Ascending aorta (tissue), 2 donors: ENCODE data around the gene YAE1. TPM values are rescaled to one million over a fixed set of nuclear protein-coding genes. Genes with fewer than 3 reads are reported as not detected.

ENCODE experiments used
- DNase-seq, 2 donors: peaks; one replicate each; pipeline ENCODE4 v3.0.0-alpha.2; 2019; ENCODE audit warnings: low spot score in 2 of 2
- H3K27ac ChIP-seq, 2 donors: fragments of 200-600 bp; sonication (generic); one replicate each; pipeline ENCODE4 v1.5.1; 2016 to 2017; ENCODE audit warnings: mild to moderate bottlenecking in 1 of 2
- H3K27me3 ChIP-seq: fragments of 200-600 bp; sonication (generic); one replicate; pipeline ENCODE4 v1.5.1; 2017
- H3K36me3 ChIP-seq, 2 donors: fragments of 200-600 bp; sonication (generic); one replicate each; pipeline ENCODE4 v1.5.1; 2016
- H3K4me1 ChIP-seq, 2 donors: fragments of 200-600 bp; sonication (generic); one replicate each; pipeline ENCODE4 v1.5.1; 2016 to 2017; ENCODE audit warnings: mild to moderate bottlenecking in 1 of 2
- H3K4me3 ChIP-seq, 2 donors: fragments of 200-600 bp; sonication (generic); one replicate each; pipeline ENCODE4 v1.5.1; 2016 to 2017; ENCODE audit warnings: mild to moderate bottlenecking in 1 of 2
- H3K9me3 ChIP-seq, 2 donors: fragments of 200-600 bp; sonication (generic); one replicate each; pipeline ENCODE4 v1.5.1; 2016
- CTCF ChIP-seq, 3 experiments: fragments of 200-600 bp in 2 of 3; fragments of 450-650 bp in 1 of 3; sonication (generic) in 2 of 3; IDR thresholded peaks; one replicate each; pipeline ENCODE4 v1.5.1; 2016 to 2019; ENCODE audit warnings: antibody characterized with exemption in 3 of 3, mild to moderate bottlenecking in 1 of 3, moderate library complexity in 1 of 3
- intact Hi-C: fragments of 100-400 bp; cut with DNase I; formaldehyde crosslinking; loops from one replicate; pipeline ENCODE4 v1.15.1; 2023
- total RNA-seq: library from RNA; depleted of rRNA; stranded (reverse); fragments of >200 nt; gene quantifications from one replicate; pipeline ENCODE4 v1.1.0, GENCODE V29; 2016

Gene YAE1
- total RNA-seq, 1 donor from 2014 or later: 3.3 TPM

- DNase-seq: no peak
- H3K4me3 ChIP-seq: no peak overlapping the region
- no peak overlapping the region for H3K27ac ChIP-seq
- H3K36me3 ChIP-seq: no peaks in the 10 kb centered on the region
- no peaks in the 10 kb centered on the region for H3K27me3 ChIP-seq
- no peaks in the 10 kb centered on the region for H3K4me1 ChIP-seq
- TF ChIP-seq CTCF (IDR thresholded peaks at IDR 0.05): no peak
- H3K9me3 ChIP-seq: no peaks in the 10 kb centered on the region
- intact Hi-C loops: no loop called here
These were observed 38.9 kb upstream of the YAE1 start for GRCh38 chr7:39527296-39527695.

GRCh38 chr7:39527951-39528350, 38.3 kb upstream of the YAE1 start:
- no peak overlapping the region for H3K27ac ChIP-seq
- intact Hi-C loops: no loop called here
- H3K36me3 ChIP-seq: no peaks in the 10 kb centered on the region
- no peaks in the 10 kb centered on the region for H3K27me3 ChIP-seq
- H3K9me3 ChIP-seq: no peaks in the 10 kb centered on the region
- H3K4me1 ChIP-seq: no peaks in the 10 kb centered on the region
- H3K4me3 ChIP-seq: no peak overlapping the region
- TF ChIP-seq CTCF (IDR thresholded peaks at IDR 0.05): no peak
- DNase-seq: no peak

GRCh38 chr7:39528849-39529248, 37.4 kb upstream of the YAE1 start:
- no peaks in the 10 kb centered on the region for H3K27me3 ChIP-seq
- H3K9me3 ChIP-seq: no peaks in the 10 kb centered on the region
- no peak for DNase-seq
- no peak overlapping the region for H3K4me3 ChIP-seq
- no peak overlapping the region for H3K27ac ChIP-seq
- no peaks in the 10 kb centered on the region for H3K4me1 ChIP-seq
- TF ChIP-seq CTCF (IDR thresholded peaks at IDR 0.05): no peak
- intact Hi-C loops: no loop called here
- H3K36me3 ChIP-seq: no peaks in the 10 kb centered on the region

- no peak for TF ChIP-seq CTCF (IDR thresholded peaks at IDR 0.05)
- H3K27me3 ChIP-seq: no peaks in the 10 kb centered on the region
- H3K27ac ChIP-seq: no peak overlapping the region
- H3K4me3 ChIP-seq: no peak overlapping the region
- H3K9me3 ChIP-seq: no peaks in the 10 kb centered on the region
- intact Hi-C loops: no loop called here
- DNase-seq: no peak
- H3K36me3 ChIP-seq: no peaks in the 10 kb centered on the region
- H3K4me1 ChIP-seq: no peaks in the 10 kb centered on the region
These were observed 36.6 kb upstream of the YAE1 start for GRCh38 chr7:39529582-39529981.

GRCh38 chr7:39530971-39531370, 35.2 kb upstream of the YAE1 start:
- Histone ChIP-seq H3K27me3 (no peaks in the 10 kb centered on the region), H3K36me3 (no peaks in the 10 kb centered on the region), H3K9me3 (no peaks in the 10 kb centered on the region), H3K4me1 (no peaks in the 10 kb centered on the region), H3K27ac (no peak overlapping the region), H3K4me3 (no peak overlapping the region)
- TF ChIP-seq CTCF (IDR thresholded peaks at IDR 0.05): no peak
- no peak for DNase-seq
- intact Hi-C loops: no loop called here

- no peaks in the 10 kb centered on the region for H3K27me3 ChIP-seq
- DNase-seq: no peak
- intact Hi-C loops: no loop called here
- H3K27ac ChIP-seq: no peak overlapping the region
- TF ChIP-seq CTCF (IDR thresholded peaks at IDR 0.05): no peak
- H3K9me3 ChIP-seq: no peaks in the 10 kb centered on the region
- no peaks in the 10 kb centered on the region for H3K36me3 ChIP-seq
- H3K4me1 ChIP-seq: no peaks in the 10 kb centered on the region
- no peak overlapping the region for H3K4me3 ChIP-seq
These were observed 34.4 kb upstream of the YAE1 start for GRCh38 chr7:39531818-39532217.
